ENCODE results near the gene TGFA. TPM values are rescaled to one million over a fixed set of nuclear protein-coding genes. Genes with fewer than 3 reads are reported as not detected.

The TGFA gene
- polyA plus RNA-seq, 2 of the 4 experiments (the other 2 are of a cell fraction): 3.5 to 5.3 TPM

DNA sequence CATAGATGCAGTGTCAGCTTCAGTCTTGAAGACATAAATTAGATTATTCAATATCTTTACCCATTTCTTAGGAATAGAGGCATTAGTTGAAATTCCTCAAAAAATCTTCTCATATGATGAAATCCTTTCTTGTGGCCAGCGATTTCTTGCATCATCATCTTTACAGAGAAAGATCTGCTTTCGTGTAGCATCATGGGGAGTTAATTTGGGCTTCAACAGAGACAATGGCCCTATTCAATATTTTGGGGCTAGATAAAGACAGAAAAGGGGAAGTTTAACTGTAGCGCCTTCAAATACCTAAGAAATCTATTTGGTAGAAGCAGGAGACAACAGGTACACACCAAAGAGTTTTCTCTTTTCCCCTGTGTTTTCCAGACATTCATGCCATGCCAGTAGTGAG is 73.8 kb downstream of the TGFA start (continued):
- TF ChIP-seq, protein P1, sequence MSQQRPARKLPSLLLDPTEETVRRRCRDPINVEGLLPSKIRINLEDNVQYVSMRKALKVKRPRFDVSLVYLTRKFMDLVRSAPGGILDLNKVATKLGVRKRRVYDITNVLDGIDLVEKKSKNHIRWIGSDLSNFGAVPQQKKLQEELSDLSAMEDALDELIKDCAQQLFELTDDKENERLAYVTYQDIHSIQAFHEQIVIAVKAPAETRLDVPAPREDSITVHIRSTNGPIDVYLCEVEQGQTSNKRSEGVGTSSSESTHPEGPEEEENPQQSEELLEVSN (IDR thresholded peaks at IDR 0.05; ENCODE audit: borderline replicate concordance, low read depth): no peak
- no peak for TF ChIP-seq SREBF2 (IDR thresholded peaks at IDR 0.05)

DNA sequence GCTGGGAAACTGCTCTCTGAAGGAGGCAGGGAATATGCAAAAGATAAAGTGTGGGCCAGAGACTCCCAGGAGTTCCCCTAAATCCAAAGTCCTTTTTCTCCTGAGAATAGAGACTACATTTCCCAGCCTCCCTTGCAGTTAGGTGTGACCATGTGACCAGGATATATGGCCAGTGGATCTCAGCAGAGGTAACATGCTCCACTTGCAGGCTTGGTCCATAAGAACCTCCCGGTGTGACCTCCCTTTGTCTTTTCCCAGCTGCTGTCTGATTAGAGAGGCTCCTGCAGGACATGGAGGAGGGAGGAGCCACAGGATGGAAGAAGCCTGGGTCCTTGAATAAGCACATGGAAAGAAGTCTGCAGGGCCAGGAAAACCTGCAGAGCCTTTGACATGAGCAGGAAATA is 76.2 kb downstream of the TGFA start:
- CTCF ChIA-PET: interaction anchor here (0.9 to 1.3 kb wide), 2 partner anchors 137 to 140 kb away, joined by 3 read pairs; no protein-coding TSS in a partner anchor
- POLR2A ChIA-PET: no interaction called here
- Histone ChIP-seq H3K4me2 (no peak overlapping the region), H3K27ac (no peak overlapping the region), H3K4me1 (no peaks in the 10 kb centered on the region), H3K9me3 (0 out of 3 replicates have a peak, but pooled peaks cover 2% of the 10 kb centered on the region), H3K4me3 (no peak overlapping the region)
- FAIRE-seq (no peak), ATAC-seq (peak; percentile 56 to 75; a peak in 5 of 6 replicates), DNase-seq (ENCODE audit: low read depth in 1 of 2, low spot score in 1 of 2) (peak in 1 of 2 experiments; percentile 19)
- WGBS (ENCODE audit: missing lambda C conversion rate): 41% methylated on average over 1 of the region's 1 CpG
- TF ChIP-seq, protein P2, sequence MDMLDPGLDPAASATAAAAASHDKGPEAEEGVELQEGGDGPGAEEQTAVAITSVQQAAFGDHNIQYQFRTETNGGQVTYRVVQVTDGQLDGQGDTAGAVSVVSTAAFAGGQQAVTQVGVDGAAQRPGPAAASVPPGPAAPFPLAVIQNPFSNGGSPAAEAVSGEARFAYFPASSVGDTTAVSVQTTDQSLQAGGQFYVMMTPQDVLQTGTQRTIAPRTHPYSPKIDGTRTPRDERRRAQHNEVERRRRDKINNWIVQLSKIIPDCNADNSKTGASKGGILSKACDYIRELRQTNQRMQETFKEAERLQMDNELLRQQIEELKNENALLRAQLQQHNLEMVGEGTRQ (IDR thresholded peaks at IDR 0.05): peak; percentile 65; the same call in 1 of the 2 replicates
- no peak for TF ChIP-seq RFX5 (IDR thresholded peaks at IDR 0.05)
- TF ChIP-seq TP53 (CRISPR knock-in tag; IDR thresholded peaks at IDR 0.05): no peak

DNA sequence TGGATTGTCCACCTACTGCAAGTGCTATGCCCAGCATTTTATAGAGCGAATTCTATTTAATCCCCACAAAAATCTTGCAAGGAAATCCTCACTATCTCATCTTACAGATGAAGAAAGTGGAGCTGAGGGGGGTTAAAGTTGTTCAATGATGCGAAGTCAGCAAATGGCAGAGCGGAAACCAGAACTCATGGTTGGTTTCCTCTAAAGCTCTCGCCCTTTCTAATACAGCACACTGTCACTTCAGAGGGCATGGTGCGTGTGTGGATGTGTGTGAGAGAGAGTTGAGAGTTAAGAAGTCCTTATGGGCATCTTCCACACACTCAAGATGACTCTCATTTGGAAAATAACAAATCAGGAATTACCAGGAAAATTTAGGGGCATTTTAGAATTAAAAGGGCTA is 78.4 kb downstream of the TGFA start:
- Histone ChIP-seq H3K4me1 (no peaks in the 10 kb centered on the region), H3K9me3 (no peaks in the 10 kb centered on the region), H3K4me3 (no peak overlapping the region), H3K27ac (no peak overlapping the region), H3K4me2 (no peak overlapping the region)
- FAIRE-seq (no peak), ATAC-seq (no peak), DNase-seq (ENCODE audit: low read depth in 1 of 2, low spot score in 1 of 2) (no peak)
- CTCF ChIA-PET: interaction anchor here (1.0 to 2.5 kb wide), 2 partner anchors 135 to 143 kb away, joined by 3 to 8 read pairs; no protein-coding TSS in a partner anchor
- POLR2A ChIA-PET: no interaction called here
- TF ChIP-seq FOSL2 (IDR thresholded peaks at IDR 0.05) (no peak), FOSL2 (CRISPR knock-in tag; IDR thresholded peaks at IDR 0.05) (no peak), NFE2L2 (conservative IDR thresholded peaks at IDR 0.05; ENCODE audit: low read length) (no peak), CBX8 (IDR thresholded peaks at IDR 0.05) (no peak), ZC3H11A (IDR thresholded peaks at IDR 0.05) (no peak), ESRRA (IDR thresholded peaks at IDR 0.05; ENCODE audit: borderline replicate concordance, low read length) (no peak)
- TF ChIP-seq, protein P3, sequence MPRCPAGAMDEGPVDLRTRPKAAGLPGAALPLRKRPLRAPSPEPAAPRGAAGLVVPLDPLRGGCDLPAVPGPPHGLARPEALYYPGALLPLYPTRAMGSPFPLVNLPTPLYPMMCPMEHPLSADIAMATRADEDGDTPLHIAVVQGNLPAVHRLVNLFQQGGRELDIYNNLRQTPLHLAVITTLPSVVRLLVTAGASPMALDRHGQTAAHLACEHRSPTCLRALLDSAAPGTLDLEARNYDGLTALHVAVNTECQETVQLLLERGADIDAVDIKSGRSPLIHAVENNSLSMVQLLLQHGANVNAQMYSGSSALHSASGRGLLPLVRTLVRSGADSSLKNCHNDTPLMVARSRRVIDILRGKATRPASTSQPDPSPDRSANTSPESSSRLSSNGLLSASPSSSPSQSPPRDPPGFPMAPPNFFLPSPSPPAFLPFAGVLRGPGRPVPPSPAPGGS (IDR thresholded peaks at IDR 0.05): no peak
- WGBS (ENCODE audit: missing lambda C conversion rate): 84% methylated on average over 5 of the region's 5 CpGs

DNA sequence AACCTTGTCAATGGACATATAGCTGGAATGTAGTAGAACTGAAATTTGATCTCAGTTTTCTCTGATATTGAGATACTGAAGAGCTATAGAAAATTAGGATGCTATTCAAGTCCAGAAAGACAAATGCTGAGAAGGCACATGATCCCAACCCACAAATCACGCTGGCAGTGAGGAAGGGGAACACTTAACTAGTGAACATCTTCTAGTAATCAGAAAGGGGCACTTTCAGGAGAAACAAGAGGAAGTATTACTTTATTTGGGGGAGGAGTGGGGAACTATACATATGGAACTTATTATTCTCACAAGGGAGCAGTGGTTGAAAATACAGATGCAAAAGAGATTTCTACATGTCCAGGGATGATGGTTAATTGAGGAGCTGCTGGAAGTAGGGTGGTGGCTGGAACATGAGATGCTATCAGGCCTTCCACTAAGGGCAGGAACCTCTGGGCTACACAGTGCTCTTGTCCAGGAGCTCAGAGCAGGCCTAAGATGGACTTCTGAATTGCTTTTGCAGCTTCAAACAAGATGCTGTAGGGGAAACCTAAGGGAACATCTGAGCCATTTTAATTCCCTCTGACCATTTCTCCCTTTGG is 79.3 kb downstream of the TGFA start:
- 38% methylated on average over 1 of the region's 1 CpG for WGBS (ENCODE audit: missing lambda C conversion rate)
- ChIA-PET CTCF (interaction anchor here (1.0 to 2.5 kb wide), 3 partner anchors 14 to 144 kb away, joined by 3 to 8 read pairs (median 4); no protein-coding TSS in a partner anchor), POLR2A (no interaction called here)

More for the DNA sequence above, 79.3 kb downstream of the TGFA start:
- Histone ChIP-seq H3K4me1 (no peaks in the 10 kb centered on the region), H3K9me3 (no peaks in the 10 kb centered on the region), H3K4me3 (no peak overlapping the region), H3K27ac (no peak overlapping the region), H3K4me2 (no peak overlapping the region)
- no peak for DNase-seq (ENCODE audit: low read depth in 1 of 2, low spot score in 1 of 2)
- no peak for FAIRE-seq
- TF ChIP-seq HOXB13 (CRISPR knock-in tag; IDR thresholded peaks at IDR 0.05; ENCODE audit: low read depth) (no peak), MAZ (IDR thresholded peaks at IDR 0.05; ENCODE audit: borderline replicate concordance, low read depth, low read length) (no peak), HOXB5 (CRISPR knock-in tag; IDR thresholded peaks at IDR 0.05) (no peak), CBX8 (IDR thresholded peaks at IDR 0.05) (no peak), EP300 (IDR thresholded peaks at IDR 0.05) (no peak), KDM1A (IDR thresholded peaks at IDR 0.05; ENCODE audit: low read depth) (no peak), PHF8 (IDR thresholded peaks at IDR 0.05; ENCODE audit: borderline replicate concordance, low read depth) (no peak)
- TF ChIP-seq, protein P4, sequence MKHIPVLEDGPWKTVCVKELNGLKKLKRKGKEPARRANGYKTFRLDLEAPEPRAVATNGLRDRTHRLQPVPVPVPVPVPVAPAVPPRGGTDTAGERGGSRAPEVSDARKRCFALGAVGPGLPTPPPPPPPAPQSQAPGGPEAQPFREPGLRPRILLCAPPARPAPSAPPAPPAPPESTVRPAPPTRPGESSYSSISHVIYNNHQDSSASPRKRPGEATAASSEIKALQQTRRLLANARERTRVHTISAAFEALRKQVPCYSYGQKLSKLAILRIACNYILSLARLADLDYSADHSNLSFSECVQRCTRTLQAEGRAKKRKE (CRISPR knock-in tag; IDR thresholded peaks at IDR 0.05; ENCODE audit: low read depth): no peak
- ATAC-seq: no peak
